CD4-positive, alpha-beta T cell treated with Interleukin-4 for 4 hours (primary cell): Measurements from ENCODE around the gene CCNH.

Experiments used
- DNase-seq: peaks from one replicate; pipeline ENCODE4 v3.0.0-alpha.2; 2020

Gene CCNH

DNA sequence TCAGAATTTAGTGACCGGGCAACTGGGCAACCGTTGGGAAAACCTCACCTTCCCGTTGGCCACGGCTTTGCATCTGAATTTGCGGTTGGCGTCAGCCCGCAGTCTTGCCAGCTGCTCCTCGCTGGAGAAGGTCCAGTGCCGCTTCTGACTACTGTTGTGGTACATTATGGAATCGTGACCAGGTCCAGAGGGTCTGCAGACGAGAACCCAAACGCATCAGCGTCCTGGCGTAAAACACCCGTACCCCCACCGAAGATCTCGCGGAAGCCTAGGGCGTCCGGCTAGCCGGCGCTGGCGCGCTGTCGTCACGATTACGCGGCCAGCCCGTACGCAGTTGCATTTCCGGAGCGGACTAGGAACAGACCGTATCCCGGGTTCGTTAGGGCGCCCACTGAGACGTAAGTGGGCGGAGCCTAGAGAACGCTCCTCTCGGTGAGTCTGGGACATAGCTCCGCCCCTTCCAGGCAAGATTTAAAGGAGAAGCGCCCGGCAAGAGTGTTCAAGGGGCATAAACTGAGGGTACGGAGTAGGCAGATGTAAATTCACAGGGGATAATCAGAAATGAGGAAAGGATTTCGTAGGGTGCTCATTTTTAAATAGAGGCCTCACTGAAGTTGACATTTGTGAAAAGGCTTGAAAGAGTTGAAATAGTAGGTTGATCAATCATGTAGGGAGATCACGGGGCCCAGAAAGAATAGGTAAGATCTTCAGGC is at the start of gene CCNH:
CCNH (minus strand) TSS at position 301 of the 713 bp plus-strand sequence; CDS start at position 165, 136 bp downstream.
- DNase-seq: peak; percentile 97

DNA sequence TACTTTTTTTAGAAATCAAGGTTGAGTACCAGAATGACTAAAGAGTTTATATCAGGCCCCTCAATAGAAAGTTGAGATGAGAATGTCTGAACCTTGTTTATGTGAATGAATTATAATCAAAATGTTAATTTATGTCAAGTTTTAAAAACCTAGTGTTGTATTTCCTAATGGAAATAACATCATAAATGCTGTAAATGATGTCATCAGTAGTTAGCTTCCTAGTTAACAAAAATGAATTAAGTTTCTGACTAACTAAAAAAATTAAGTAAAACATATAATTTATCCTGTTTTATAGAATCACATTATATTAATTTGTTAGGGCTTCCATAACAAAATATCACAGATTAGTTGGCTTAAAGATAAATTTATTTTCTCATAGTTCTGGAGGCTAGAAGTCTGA is 45.0 kb upstream of the CCNH start:
- DNase-seq: no peak

DNA sequence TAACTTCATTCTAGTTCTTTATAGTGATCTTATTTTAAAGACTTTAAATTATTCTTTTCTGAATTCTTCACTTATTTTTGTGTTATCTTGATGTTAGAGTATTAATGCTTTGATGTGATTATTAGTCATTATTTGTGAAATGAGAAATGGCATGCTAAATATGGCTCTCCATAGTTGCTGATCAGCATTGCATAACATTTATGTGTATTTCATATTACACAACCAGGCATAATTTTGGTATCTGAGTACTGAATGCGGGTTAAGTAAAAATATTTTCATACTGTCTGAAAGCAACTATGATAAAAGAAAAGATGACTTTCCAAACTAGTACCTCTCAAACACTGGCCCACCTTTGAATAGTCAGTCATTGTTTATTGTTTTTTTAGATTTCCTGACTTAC is 41.1 kb upstream of the CCNH start:
- DNase-seq: no peak

DNA sequence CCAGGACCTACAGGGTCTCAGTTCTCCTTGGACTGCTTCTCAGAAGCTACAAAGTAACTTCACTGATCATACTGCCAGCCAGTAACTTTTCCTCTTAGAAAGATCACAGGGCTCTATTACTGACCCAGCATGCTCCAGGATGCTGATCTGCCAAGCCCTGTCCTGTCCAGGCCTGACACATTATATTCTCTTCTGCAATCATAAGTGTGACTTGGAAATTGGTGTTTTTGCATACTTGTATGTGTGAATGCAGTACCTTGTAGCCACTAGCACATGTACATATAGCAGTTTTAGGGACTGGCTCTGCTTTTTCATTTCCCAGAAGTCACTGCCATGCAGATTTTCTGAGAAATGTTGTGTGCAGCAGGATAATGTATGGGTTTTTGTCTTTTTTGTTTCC is 40.1 kb upstream of the CCNH start:
- DNase-seq: no peak

DNA sequence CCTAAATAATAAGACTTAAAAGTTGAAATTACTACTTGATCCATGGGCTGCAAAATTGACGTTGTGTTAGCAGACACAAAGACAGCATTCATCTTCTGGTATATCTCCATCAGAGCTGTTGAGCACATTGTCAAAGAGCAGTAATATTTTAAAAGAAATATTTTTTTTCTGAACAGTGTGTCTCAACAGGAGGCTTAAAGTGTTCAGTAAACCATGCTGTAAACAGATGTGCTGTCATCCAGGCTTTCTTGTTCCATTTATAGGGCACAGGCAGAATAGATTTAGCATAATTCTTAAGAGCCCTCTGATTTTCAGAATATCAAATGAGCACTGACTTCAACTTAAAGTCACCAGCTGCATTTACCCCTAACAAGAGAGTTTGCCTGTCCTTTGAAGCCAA is 29.7 kb upstream of the CCNH start:
- DNase-seq: no peak

DNA sequence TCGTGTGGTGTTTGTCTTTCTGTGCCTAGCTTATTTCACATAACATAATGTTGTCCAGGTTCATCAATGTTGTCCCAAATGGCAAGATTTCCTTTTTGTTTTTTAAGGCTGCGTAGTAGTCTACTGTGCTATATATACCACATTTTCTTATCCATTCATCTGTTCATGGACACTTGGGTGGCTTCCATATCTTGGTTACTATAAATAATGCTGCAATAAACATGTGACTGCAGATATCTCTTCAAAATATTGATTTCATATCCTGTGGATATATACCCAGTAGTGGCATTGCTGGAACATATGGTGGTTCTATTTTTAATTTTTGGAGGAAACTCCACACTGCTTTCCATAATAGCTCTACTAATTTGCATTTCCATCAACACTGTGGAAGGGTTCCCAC is 25.5 kb upstream of the CCNH start:
- no peak for DNase-seq

DNA sequence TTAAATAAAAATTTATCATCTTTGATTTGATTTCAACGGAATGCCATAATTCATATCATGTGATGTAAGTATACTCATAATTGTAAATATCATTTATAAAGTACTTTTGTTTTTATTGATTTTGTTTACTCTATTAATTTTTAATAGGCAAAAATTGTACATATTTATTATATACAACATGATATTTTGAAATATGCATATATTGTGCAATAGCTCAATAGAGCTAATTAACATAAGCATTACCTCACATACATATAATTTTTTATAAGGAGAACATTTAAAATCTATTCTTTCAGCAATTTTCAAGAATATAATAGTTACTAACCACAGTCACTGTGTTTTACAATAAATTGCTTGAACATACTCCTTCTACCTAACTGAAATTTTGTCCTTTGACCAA is 25.0 kb upstream of the CCNH start:
- DNase-seq: no peak

DNA sequence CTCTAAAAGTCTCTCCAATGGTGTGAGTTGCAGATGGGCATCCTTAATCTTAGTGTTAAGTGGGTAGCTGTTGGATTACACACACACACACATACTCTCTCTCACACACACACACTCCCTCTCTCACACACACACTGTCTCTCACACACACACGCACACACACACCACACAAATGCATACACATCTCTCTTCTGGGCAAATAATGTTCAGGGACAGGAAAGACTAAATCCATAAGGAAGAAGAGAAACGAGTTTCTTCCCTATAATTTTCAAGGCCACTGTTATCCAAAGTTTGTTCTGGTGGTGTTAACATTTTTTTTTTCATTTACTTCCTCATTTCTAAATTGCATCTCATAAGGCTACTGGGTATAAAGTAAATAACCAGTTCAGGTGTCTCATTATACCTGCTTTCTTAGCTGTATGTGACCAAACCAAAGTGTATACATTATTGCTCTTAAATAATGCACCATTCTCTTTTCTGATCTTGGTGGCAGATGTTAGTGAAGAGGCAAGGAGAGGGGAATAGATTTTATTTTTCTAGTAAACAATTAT is 22.5 kb upstream of the CCNH start:
- DNase-seq: no peak

DNA sequence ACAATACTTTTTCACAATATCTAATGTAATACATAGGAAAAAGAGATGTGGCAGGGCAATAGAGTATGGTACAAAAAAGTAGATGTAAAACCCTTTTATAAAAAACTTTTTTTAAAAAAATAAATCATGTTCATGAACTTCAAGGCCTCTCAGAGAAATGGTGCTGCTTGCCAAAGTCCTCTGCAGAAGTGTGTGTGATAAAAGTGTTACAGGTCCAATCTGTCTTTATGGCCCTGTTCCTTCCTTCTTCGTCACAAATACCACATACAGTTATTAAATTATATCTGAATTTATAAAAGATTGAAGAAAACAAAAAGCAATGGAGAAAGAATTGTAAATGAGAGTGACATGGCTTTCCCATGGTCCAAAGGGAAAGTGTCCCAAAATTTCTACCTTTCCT is 21.7 kb upstream of the CCNH start:
- no peak for DNase-seq

DNA sequence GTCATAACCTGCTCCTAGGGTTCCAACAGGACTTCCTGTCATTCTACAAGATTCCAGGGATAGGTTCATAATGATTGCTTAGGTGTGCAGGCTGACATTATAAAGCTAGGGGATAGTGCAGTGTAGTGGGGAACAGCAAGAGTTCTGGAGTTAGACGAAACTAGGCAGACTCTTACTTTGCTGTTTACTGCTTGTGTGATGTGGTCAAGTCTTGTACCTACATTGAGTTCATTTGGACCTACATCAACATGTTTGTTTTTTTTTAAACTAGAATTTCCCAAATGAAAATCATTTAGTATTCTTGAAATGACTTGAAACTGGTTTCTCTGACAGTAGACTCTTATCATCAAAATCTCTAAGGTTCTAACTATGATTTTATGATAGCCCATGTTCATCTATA is 21.2 kb upstream of the CCNH start:
- no peak for DNase-seq

DNA sequence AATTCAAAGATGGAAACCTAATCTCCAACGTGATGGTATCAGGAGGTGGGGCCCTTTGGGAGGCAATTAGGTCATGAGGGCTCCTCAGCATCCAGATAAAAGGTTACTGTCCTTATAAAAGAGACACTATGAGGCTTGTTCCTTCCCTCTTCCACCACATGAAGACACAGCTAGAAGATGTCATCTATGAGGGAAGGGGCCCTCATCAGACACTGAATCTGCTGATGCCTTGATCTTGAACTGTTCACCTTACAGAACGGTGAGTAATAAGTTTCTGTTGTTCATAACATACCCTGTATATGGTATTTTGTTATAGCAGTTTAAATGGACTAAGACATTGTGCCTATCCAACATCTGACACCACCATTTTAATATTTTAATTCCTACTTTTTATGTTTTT is 19.7 kb upstream of the CCNH start:
- no peak for DNase-seq

DNA sequence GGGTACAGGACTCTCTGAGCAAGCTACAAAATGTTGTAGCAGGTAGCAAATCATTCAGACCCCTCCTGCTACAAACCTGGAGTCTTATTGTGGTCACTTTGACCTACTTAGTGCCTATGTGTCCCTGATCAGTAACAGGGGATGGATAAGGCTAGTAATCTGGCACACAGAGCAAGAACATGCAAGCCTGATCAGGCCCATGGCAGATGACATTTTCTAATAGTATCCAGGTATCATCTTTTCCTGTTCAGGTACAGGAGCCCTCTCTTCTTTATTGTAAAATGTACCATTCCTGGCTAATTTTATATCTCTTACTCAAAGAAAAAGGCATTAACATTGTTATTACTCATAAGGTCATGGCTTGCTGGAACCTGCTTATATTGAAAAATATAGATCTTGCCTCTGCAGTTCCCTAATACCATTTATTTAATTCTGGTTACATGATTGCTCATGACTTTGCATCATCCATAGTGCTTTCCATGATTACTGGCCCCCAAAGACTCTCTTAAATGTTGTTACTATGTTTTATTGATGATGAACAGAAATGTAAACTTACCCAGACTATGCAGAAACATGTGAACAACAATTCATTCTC is 18.2 kb upstream of the CCNH start:
- DNase-seq: no peak

DNA sequence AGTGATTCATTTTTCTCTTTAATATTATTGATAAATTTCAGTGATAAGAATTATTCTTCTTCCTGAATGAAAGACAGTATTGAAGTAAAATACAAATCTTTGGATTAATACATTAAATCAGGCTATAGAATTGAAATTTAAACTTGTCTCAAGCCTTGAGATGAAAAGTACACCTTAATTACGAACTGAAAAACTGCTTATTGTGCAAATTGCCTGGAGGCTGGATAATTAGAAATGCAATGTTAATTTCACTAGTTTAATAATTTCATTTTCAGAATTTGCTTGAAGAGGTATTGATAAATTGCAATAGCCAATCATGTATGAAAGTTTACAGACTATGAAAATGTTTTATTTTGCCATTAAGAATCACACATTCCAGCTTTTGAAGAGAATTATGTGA is 11.0 kb upstream of the CCNH start:
- DNase-seq: no peak

DNA sequence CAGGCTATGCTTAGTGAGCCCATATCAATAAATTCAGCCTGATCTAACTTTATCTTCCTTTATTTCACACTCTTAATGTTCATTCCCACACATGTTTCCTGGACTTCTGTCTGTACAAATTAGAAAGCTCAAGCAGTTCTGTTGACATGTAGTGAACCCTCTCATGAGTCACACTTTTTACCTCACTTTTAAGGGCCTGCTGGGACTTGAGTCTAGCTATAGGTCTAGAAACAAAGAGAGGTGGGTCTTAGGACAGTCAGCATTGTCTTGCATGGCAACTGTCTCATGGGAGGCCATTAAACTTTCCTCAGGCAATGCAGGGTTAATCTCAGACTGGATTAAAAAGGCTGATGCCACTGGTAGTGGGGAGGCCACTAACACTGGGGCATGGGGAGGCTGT is 8.6 kb upstream of the CCNH start:
- DNase-seq: no peak

DNA sequence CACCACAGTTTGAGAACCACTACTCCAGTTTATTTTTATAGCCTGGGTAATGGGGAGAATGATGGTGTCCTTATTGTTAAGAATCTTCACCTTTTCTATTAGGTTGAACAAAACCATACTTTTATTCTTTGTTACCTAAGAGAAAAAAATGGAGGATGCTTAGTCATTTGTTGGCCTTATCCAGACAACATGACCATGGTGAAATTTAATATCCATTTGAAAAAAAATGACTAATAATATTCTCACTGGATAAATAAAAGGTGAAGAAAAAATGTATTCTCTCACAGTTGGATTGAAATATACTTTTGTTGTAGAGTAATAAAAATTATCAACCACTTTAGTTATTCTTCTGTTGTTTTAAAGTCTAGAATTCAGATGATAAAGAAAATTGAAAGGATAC is 5.8 kb upstream of the CCNH start:
- no peak for DNase-seq

DNA sequence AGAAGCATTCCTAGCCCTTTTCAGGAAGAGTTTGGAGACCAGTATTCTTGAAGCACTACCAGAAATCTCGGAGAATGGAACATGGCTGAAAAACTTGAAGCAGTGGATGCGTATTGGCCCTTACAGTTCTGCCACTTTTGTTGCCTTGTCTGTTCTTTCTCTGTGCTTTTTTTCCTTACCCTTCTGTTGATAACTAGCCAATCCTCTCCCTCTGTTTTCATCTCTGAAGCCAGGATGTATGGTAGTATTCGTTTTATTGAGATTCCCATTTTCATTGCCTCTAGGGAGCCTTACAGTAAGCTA is 564 bp upstream of the CCNH start:
- DNase-seq: no peak

DNA sequence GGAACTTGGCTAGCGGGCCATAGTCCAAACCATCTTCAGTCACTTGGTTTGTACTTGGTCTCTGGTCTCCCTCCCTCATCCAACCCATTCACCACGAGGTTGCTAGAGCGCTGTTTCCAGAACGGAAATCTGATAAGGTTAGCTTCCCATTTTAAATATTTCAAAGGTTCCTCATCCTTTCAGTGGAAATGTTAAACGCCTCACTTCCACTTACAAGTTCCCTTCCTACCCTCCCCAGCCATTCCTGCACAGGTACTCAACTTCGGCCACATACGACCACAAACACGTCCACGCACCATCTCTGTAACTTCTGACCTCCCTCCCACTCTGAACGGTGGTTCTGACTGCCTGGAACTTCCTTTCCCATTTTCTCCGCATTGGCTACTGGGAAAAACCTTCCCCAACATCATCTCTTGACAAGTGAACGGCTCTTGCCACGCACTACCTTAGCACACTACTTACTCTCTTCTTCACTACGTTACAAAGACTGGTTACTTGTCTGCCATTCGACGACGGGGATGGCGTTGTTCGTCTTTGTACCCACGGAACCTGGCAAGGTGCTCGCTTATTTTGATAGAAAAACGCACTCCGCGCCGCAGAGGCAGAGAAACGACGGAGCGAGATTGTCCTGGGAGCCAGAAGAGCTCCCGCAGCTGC is 629 bp downstream of the CCNH start:
- peak; percentile 40 for DNase-seq

DNA sequence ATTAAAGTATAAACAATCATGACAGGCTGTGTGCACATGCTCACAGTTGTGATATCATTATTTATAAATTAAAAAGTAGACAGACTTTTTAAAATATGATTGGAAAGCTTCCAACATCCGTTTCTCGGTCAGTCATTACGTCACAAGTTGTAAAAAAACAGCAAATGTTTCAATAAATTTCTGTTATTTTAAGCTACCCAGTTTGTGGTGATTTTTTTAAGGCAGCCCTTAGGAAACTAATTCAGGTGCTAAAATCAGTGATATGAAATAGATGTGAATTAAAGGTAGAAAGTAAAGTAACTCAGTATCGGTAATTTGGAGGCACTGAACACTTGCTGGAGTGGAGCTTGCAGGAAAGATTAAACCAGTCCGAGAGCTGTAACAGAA is 1.2 kb downstream of the CCNH start:
- DNase-seq: peak; percentile 31

DNA sequence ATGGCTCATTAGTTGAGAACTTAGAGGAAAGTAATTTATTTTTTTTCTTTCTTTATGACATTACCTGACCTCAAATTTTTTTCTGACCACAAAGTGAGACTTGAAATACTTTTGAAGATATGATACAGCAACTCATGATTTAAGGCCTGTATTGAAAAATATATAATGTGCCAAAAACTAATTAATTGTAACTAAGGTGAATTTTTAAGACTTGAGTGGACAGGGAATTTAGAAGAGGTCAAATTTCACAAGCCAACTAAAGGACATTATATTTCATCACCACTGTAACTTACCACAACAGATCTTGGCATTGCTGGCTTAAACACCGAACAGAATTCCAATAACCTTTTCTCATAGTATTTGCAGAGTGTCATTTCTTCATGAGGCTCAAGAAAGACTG is 1.8 kb downstream of the CCNH start:
- peak; percentile 14 for DNase-seq

DNA sequence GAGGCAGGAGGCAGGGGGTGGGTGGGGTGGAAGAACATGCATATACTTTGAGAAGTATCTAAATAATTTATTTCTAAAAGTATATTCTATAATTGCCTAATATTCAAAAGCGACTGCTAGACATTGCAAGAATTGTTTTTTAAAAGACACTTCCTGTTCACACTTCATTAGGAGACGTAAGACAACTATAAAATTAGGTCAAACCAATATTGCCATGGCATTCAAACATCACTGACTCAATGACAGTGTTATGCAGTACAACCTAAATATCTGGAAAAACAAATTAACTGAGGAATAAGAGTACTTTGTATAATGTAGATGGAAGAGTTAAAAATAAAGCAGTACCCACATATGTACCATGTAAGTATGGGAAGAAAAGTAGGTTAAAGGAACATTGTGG is 4.5 kb downstream of the CCNH start:
- DNase-seq: peak; percentile 44

DNA sequence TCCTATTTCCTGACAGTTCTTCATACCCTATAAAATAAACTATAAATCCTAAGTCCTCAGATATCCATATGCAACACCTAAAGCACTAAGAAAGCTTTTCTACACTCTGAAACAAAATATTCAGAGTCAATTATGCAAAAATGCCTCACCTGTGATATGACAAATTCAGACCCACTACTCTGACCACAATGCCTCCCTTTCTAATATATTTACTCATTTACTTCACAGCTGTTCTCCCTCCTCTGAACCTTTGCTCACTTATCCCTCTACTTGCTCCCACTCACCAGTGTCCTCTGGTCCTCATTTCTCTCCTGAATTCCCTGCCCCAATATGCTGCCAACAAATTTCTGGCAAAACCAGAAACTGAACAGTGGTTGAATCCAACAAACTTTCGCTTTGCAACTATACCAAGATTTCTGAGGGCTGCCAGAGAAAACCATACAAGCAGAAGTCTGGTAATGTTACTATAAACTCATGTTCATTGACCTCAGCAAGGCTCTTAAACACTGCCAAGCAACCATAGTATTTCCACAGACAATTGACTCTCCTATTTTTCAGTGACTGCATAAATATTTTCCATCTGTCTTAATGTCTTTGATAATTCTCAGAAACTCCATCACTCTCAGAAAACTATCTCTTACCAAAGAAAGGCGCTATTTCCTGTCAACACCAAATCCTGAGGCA is 7.1 kb downstream of the CCNH start:
- DNase-seq: no peak

DNA sequence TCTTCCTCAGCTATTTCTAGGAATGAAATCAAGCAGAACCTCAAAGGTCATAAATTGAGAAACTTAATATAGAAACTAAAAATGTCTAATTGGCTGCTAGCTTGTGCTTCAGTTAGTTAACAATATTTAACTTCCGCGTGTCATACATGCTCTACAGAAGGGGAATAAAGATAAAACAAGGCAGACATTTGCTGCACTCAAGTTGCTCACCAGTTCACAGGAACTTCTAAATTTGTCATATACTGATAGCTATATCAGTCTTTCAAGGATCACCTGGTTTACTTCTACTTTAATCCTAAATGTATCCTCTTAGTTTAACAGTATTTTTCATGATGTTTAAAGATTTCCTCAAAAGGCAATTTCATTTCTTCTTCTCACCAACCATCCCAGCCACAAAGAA is 8.4 kb downstream of the CCNH start:
- DNase-seq: no peak

DNA sequence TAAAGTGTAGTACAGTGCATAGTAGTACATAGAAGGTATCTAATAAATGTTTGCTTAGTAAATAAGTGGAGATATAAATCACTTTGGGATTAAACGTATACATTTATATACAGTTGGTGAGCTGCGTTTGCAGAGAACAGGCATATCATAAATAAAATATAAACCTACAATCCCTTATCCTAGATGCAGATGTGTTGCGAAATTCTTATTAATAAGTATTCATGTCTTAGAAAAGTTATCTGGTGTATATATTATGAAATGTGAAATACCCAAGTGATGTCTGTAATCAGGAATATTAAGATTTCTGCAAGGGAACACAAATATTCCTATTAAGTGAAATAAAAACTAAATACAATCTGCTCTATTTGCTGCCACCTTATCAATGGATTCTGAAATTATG is 8.8 kb downstream of the CCNH start:
- no peak for DNase-seq

DNA sequence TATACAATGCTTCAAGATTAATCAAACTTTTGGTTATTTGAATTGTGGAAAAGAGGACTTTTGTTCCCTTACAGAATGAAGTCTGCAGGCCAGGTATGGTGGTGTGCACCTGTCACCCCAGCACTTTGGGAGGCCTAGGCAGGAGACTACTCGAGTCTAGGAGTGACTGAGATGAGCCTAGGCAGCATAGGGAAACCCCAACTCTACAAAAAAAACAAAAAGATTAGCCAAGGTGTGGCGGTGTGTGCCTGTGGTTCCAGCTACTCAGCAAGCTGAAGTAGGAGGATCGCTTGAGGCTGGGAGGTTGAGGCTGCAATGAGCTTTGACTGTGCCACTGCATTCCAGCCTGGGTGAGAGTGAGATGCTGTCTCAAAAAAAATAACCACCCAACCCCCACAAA is 9.3 kb downstream of the CCNH start:
- DNase-seq: no peak
